NCI-H2081 (cell line): ENCODE results near the gene RPUSD4.

ENCODE experiments used
- DNase-seq, 2 experiments: peaks; one replicate each; lab custom pipeline; 2025; lab: John Stamatoyannopoulos, UW

RPUSD4 gene

DNA sequence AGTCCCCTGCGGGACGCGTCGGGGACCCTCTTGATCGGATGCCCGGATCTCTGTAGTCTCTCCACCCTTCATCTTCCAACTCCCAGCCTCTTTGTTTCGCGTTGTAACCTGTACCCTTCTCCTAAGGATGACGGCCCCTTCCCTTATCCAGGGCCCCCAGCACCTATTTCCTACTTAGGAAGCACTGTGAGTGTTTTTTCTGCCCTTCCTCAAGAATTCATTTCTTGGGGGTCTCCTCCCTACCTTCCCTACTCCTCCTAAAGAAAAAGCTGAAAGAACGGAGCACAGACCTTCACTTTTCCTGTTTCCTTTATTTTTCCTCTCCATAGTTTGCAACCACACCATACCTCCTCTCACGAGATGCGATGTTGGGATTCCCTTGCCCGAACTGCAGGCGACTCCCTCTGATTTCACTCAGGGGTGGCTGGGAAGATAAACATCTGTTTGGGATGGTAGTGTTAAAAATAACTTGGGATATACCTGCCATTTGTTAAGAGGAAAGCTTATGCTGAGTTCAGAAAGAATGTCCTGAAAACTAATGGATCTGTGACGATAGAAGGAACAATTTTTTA, 725 bp upstream of the RPUSD4 start:
- DNase-seq, result no peak

DNA sequence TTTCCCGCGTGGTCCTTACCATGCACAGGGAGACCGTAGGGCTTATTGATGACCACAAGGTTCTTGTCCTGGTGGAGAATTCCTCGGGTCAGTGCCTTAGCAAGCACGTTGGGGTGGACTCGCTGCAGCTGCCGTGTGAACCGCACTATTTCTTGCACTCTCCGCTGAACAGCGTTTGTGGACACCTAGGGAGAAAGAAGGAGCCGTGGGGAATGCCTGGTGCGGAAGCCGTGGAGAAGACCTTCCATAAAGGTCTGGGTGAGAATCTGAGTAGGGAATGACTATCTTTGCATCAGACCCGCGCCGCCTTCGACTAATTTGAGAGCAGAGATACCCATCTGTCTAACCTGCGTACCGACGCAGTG, 597 bp downstream of the RPUSD4 start:
- DNase-seq, result no peak

DNA sequence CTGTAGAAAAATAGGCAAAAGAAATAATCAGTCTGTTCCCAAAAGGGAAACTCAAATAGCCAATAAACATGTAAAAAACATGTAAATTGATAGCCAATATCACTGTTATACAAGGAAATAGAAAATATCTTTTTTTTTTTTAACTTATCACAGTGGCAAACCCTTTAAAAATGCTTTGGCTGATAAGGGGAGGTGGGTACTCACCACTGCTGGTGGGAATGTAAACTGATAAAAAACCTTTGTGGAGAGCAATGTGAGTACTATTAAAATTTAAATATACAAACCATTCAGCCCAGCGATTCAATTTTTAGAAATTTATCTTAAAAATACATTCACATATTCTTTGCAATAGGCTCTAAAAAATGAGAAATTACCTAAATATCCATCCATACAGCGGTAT, 3.6 kb downstream of the RPUSD4 start:
- no peak for DNase-seq

DNA sequence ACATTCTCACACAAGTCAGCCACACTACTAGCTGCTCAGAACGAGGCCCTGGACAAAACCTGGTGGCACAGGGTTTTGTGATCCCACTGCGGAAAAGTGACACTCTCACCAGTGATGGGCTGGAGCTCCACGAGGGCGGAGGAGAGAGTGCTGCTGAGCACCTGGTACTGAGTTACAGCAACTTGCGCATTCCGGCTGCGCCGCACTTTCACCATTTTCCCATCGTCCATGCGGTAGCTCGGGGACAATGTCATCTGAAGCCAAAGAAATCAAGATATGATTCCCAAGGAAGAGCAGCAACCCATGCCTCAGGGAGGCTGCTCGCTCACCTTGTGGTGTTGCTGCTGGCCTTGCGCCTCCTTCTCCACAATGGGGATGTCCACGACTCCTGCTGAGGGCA, 6.1 kb downstream of the RPUSD4 start:
- no peak for DNase-seq

DNA sequence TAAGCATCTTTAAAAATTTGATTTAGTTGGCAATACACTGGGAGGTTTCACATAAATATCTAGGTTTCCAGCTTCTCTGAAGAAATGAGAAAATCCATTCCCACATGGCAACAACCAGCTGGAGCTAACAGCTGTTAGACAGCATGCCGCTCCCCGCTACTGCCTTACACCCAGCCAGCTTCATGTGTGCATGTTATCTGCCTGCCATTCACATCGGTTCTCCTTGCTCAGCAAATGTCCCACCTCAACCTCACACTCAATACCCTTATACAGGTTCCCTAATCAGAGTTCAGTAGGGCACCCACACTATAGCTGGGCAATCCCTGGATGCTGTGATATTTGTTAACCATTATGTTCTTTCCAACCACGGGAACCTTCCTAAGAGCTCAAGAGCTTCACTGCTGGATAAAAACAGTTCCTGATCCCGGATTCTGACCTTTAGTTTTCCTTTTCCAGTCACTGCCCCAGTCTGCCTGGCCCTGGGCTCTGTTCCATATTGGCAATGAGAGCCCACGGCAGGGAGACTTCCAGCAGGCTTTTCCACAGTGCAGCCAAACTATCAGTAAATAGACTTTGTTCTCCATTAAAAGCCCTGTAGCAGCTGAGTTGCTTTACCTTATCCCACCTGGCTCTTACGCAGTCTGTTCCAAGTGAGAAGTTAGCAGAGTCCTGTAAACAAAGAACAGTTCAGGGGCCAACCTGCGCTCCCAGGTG, 8.6 kb downstream of the RPUSD4 start:
- DNase-seq, result no peak

DNA sequence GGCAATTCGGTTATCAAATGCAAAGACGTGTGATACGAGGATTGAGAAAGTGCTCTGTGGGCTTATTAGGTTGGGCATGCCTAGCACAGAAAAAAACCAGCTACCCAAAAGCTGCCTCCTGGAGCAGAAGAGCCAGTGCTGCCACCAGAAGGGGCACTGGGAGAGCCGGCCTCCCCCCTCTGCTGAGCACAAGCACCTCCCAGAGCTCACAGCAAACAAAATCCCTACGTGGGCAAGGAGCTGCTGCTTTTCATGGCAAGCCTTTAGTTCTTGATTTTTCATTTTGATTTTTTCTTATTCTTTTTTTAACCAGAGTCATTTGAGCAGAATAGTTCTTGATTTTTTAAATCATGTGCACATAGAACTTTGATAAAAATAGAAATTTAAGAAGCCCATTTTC, 12.8 kb downstream of the RPUSD4 start:
- no peak for DNase-seq

DNA sequence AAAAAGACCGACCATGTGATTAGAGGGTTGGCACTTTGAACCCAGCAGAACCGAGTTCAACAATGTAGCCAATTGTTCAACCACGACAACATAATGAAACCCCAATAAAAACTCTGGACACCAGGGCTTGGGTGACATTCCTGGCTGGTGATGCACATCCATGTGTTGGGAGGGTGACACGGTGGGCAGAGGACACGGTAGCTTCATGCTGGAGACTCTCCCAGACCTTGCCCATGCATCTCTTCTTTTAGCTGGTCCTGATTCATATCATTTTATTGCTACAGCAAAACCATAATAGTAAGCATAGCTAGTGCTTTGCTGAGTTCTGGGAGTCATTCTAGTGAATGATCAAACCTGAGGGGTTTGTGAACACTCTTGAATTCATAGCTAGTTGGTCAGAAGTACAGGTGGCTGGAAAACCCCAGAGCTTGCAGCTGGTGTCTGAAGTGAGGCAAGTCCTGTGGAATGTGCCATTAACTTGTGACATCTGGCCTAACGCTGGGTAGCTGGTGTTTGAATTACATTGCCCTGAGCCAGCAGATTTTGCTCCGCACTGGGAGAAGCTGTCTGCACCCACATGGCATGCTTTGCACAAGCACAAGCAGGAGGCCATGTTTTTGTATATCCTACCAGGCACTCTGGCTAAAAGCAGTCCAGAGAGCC, 14.0 kb downstream of the RPUSD4 start:
- DNase-seq, result no peak

DNA sequence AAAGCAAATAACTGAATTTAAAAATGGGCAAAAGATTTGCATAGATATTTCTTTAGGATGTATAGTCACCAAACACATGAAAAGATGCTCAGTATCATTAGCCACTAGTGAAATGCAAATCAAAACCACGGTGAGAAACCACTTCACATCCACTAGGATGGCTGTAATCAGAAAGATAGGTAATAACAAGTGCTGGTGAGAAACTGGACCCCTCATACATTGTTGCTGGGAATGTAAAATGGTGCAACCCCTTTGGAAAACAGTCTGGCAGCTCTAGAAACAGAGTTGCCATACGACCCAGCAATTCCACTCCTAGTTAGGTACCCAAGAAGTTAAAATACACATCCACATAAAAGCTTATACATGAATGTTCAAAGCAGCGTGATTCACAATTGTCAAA, 16.3 kb downstream of the RPUSD4 start:
- no peak for DNase-seq

DNA sequence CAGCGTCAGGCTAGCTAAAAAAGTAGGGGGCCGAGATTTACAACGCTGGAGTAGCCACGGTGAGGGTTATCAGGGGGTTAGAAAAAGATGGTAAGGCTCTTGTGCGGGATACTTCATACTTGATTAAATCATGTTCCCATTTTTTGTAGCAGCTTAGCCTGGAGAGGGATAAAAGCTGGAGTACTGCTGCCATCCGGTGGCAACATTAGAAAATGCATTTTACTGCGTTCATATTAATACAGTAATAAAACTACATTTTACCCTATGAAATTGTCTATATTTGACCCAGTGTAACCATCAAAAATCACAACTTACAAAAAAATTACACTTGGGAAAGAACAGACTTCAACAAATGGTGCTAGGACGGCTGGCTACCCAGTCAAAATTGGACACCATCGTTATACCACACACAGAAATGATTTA, 17.3 kb downstream of the RPUSD4 start:
- DNase-seq, result peak; percentile 33 to 47

DNA sequence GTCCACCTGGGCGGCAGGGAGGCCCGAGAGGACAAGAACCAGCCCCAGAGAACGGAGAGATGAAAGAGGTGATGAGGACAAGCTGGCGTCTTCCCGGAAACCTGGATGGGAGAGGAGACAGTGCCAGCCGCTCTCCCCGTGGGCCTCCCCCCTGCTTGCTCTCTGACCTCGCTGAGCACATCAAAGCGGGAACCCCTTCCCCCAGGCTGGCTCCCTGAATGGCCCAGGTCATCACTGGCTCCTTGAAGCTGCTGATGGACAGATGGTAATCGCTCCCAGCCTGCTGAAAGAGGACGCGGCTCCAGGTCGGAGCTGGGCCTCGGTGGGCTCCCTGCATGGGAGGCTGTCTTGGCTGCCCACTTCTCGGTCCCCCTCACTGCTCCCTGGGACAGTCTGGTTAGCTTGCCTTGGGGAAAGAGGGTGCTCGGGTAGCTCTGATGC, 18.4 kb downstream of the RPUSD4 start:
- DNase-seq, result no peak

DNA sequence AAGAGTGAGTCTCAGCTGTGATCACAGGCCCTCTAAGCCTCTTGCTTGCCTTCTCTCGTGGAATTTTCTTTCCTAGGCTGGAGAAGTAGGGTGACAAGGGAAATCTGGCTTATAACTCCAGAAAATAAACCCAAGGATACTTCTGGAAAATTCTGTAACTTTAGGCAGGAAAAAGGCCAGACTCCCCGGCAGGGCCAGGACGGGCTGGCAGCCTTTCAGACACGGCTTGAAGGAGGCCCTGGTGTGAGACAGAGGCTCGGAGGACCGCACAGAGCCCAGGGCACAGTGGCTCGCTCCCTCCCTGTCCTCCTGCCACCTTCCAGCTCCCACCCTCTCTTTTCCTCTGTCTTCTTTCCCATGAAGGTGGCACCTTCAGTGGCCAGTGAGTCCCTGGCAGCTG, 19.1 kb downstream of the RPUSD4 start:
- DNase-seq, result no peak

DNA sequence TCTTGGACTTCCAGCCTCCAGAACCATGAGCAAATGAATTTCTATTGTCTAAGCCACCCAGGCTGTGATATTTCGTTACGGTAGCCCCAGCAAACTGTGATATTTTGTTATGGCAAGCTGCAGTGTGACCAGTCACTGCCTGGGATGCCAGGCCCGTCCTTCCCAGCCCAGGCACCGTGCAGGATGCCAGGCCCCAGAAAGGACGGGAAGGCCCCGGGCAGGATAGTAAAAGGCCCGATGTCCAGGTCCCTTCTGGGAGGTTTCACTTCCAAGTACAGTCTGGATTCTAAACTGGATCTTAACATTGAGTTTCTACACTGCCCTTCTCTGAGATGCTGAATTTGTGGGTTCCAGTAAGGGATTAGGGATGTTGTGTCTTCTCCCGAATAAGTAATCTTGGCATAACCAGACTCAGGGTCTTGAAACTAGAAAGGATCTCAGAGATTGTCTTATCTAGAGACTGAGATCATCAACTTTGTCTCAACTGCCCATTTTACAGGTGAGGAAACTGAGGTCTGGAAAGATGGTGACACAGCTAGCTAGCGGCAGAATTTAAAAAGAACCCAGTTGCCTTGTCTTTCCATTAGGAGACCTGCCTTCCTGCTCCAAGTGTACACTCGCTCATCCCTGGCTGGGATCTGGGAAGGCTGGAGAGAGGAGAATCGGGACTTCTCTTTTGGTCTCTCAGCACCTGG, 19.9 kb downstream of the RPUSD4 start:
- no peak for DNase-seq

DNA sequence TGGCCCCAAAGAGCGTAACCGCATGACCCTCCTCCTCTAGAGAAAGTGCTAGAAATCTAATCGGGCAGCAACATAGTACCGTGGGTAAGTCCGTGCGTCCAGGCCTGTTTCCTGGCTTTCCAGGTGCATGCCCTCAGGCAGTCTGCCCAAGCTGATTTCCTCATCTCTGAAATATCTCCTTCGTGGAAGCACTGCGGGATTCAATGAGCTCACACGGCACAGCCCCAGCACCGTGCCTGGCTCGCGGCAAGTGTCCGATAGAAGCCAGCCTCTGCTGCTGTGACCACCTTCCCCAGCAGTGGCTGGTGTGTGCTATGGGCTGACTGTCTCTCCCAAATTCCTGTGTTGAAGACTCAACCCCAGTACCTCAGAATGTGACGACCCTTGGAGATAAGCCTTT, 20.7 kb downstream of the RPUSD4 start:
- no peak for DNase-seq

DNA sequence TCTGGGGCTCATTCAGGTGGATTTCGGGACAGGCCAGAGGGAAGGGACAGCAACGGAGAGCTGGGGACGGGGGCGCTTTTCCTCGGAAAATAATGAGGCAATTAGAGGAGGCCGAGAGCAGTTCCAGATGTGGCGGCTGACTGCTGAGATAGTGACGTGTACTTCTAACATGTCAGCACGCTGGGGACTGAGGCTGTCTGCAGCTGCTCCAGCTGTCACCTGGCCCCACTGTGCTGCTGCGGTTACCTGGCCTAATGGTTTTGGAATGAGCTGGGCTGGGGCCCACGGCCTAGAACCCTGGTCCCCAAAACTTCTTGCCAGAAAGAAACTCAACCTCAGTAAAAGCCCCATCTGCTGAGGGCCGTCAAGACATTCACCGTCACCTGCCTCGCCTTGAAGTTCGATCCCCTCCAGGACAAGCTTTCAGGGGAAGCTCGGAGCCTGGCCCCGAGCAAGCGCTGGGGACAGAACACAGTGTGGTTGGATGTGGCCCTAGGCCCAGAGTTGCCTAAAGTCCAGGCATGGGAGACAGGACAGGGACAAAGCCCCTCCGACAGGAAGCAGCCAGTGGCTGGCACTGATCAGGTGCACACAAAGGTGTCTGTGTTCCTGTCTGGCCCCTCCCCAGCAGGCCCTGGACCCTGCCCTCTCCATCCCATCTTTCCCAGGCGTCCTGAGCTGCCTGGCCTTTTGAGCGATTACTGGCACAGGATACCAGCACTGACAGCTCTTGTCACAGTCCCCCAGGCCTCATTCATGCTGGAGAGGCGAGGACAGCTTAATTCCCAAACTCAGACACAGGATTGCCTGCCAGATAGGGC, 22.1 kb downstream of the RPUSD4 start:
- DNase-seq, result no peak

DNA sequence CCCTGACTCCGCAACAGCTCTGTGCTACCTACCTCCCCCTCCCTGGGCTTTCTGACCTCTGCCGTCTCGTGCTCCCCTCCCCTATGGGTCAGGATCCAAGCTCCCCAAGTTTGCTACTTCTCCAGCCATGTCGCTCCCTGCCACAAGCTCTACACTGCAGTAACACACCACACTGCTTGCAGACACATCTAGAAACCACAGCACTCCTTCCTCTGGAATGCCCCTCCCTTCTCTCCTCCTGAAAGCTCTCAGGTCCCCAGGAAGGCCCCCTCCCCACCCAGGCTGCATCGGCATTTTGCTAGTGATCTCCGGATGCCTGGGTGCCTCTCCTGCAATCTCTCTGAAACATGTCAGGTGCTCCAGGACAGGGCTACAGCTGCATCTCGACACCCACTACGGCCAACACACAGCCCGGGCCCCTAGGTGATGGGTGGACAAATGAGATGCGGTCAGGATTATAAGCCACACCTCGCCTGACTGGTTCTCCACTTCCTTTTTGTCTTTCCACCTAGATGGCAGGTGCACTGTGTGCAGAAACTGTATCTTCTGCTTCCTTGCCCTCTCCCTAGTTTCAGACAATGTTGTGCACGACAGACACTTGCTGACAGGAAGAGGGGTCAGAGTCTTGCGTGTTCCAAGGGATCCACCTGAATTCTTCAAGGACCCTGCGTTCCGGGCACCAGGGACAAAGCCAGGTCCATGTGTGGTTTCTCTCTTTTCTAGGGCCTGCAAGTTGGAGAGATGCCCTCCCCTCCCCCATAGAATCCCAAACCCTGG, 22.9 kb downstream of the RPUSD4 start:
- DNase-seq, result no peak

DNA sequence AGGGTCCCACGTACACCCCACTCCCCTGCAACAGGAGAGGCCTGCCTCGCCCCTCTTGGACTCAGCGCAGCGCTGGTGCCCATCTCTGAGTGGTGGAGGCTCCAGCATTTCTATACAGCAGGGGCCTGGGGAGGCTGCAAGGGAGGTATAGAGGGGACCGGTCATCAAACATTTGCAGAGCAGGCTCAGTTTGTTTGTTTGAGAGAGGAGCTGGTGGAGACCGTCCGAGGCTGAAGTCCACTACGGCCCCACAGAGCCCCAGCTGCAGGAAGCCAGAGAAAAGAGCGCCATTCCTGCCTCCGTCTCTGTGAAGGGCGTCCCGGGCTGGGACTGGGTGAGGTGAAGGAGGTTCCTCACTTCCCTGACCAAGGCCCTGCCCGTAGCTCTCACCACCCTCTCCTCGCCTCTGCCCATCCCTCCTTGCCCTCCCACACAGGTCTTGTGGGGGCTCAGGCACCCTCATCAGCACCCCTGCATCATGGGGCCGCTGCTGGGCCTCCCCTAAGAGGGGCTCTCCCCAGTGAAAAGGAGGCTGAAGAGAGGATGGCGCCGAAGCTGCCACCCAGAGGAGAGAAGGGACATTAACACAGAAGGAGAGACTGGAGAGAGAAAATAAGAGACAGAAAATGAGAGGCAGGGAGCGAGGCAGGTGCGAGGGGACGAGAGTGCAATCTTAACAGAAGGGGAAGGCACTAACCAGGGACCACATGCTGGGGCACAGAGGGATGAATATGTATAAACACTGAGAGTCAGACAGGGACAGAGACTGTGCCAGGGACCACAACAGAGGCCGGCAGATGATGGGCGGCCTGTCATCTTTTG, 24.5 kb downstream of the RPUSD4 start:
- peak in 1 of 2 experiments; percentile 32 for DNase-seq

DNA sequence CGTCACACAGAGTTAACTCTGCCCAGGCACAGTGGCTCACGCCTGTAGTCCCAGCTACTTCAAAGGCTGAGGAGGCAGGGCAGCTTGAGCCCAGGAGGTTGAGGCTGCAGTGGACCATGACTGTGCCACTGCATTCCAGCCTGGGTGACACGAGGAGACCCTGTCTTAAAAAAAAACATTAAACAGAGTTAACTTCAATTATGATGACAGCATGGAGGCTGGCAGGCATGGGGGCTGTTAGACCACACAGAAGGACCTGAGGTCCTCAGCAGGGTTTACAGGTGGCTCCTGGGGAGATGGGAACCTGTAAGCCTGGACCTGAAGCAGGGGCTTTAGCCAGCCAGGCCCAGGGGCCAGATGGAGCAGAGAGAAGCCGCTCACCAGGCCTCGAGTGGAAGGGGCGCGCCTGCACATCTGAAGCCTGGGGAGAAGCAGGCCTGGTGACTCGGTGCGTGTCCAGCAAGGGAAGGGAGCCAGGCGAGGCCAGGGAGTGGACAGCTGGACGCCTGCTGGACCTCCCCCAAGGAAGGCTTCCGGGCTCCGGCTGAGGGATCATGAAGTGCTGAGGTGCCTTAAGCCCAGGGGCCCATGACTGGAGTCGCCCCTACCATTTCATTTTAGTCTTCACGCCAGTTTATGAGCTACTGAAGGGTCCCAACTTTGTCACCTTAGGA, 25.3 kb downstream of the RPUSD4 start:
- DNase-seq, result no peak

DNA sequence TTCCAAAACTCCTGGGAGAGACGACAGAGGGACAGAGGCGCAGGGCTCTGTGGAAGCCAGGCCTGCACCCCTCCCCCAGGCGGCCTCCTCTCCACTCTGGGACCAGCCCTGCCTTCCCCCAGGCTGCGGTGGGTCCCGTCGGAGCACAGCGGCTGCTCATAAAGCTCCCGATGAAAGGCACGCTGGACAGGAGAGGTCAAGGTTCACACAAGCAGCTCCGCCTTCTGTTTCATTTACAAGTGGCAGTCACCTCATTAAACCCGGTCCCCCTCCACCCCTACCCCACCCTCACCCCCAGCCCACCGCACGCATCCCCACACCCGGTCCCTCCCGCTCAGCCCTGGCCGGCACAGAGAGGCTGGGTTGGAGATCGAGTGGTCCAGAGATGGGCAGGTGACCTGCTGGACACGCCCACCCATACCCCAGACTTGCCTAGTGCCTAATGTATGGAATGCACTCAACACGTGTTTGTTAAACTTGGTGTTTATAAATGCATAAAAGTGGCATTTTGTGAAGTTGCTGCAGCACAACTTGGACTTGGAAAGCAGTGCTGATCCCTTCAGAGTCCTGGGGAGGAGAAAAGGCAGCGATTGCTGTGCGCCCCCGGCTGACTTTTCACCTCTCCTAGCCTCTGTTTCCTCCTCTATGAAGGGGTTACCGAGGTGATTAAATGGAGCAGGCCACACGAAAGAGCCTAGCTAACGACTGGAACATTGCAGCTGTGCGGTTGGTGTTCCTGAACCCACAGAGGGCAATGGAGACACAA, 26.0 kb downstream of the RPUSD4 start:
- DNase-seq, result no peak
